Tibial artery (tissue), 4 donors: ENCODE results near the gene KRT28.

ENCODE experiments used
- DNase-seq, 2 donors: peaks; one replicate each; pipeline ENCODE4 v3.0.0-alpha.2; 2019
- H3K27ac ChIP-seq, 2 donors: fragments of 200-600 bp; sonication (generic) in 1 of 2; 1 replicate in 1 of 2; 2 replicates in 1 of 2; pipeline ENCODE4 v1.5.1; 2018 to 2019; ENCODE audit warnings: mild to moderate bottlenecking in 1 of 2
- H3K27me3 ChIP-seq, 2 donors: fragments of 200-600 bp; sonication (generic) in 1 of 2; one replicate each; pipeline versions ENCODE4 v1.5.1 to v1.6.0; 2016 to 2019
- H3K36me3 ChIP-seq, 3 donors: fragments of 200-600 bp; sonication (generic) in 2 of 3; one replicate each; pipeline ENCODE4 v1.5.1; 2016 to 2019; ENCODE audit warnings: mild to moderate bottlenecking in 2 of 3
- H3K4me1 ChIP-seq, 4 donors: fragments of 200-600 bp; sonication (generic) in 2 of 4; 1 replicate in 3 of 4; 2 replicates in 1 of 4; pipeline ENCODE4 v1.5.1; 2016 to 2019
- H3K4me3 ChIP-seq, 2 donors: fragments of 200-600 bp; sonication (generic) in 1 of 2; 1 replicate in 1 of 2; 2 replicates in 1 of 2; pipeline ENCODE4 v1.5.1; 2018 to 2019; ENCODE audit warnings: mild to moderate bottlenecking in 2 of 2
- H3K9me3 ChIP-seq, 3 donors: fragments of 200-600 bp; sonication (generic) in 1 of 3; one replicate each; pipeline ENCODE4 v1.5.1; 2016 to 2019
- CTCF ChIP-seq, 2 experiments: fragments of 200-600 bp in 1 of 2; fragments of 450-650 bp in 1 of 2; IDR thresholded peaks; one replicate each; pipeline ENCODE4 v1.5.1; 2017 to 2019; ENCODE audit warnings: antibody characterized with exemption in 2 of 2, mild to moderate bottlenecking in 1 of 2, moderate library complexity in 1 of 2
- intact Hi-C: fragments of 100-400 bp; cut with DNase I; formaldehyde crosslinking; loops from one replicate; pipeline ENCODE4 v1.15.0; 2023; ENCODE audit warnings: low total_unique reads

The KRT28 gene

GRCh38 chr17:40812639-40813038 is 12.9 kb upstream of the KRT28 start:
- Histone ChIP-seq H3K4me3 (no peak overlapping the region), H3K9me3 (no peaks in the 10 kb centered on the region), H3K27ac (no peak overlapping the region), H3K36me3 (peaks cover 0 to 11% (median 9%) of the 10 kb centered on the region in 3 donors), H3K27me3 (peaks cover 0 to 9% of the 10 kb centered on the region in 2 donors), H3K4me1 (peaks cover 0 to 7% (median 1%) of the 10 kb centered on the region in 4 donors)
- no peak for DNase-seq
- no peak for TF ChIP-seq CTCF (IDR thresholded peaks at IDR 0.05)
- intact Hi-C loops: no loop called here

- H3K27me3 ChIP-seq: peaks cover 0 to 21% of the 10 kb centered on the region in 2 donors
- intact Hi-C loops: no loop called here
Measured at GRCh38 chr17:40810494-40810893, 10.7 kb upstream of the KRT28 start.

GRCh38 chr17:40809721-40810421 is 10.1 kb upstream of the KRT28 start:
- no peak for DNase-seq
- no peak overlapping the region for H3K4me3 ChIP-seq
- intact Hi-C loops: loop anchor here (5.0 to 10.0 kb wide), 2 partner anchors 95 to 857 kb away; no protein-coding TSS in a partner anchor
- H3K27me3 ChIP-seq: peaks cover 0 to 25% of the 10 kb centered on the region in 2 donors
- H3K27ac ChIP-seq: no peak overlapping the region
- H3K36me3 ChIP-seq: no peaks in the 10 kb centered on the region
- H3K4me1 ChIP-seq: peaks cover 0 to 7% (median 0%) of the 10 kb centered on the region in 4 donors
- no peak for TF ChIP-seq CTCF (IDR thresholded peaks at IDR 0.05)
- H3K9me3 ChIP-seq: no peaks in the 10 kb centered on the region

More at GRCh38 chr17:40810494-40810893, 10.7 kb upstream of the KRT28 start:
- Histone ChIP-seq H3K4me1 (peaks cover 0 to 7% (median 0%) of the 10 kb centered on the region in 4 donors), H3K27ac (no peak overlapping the region), H3K9me3 (no peaks in the 10 kb centered on the region), H3K36me3 (no peaks in the 10 kb centered on the region), H3K4me3 (no peak overlapping the region)
- DNase-seq: no peak
- TF ChIP-seq CTCF (IDR thresholded peaks at IDR 0.05): no peak

GRCh38 chr17:40806131-40806530 is 6.4 kb upstream of the KRT28 start:
- H3K4me1 ChIP-seq: peaks cover 0 to 7% (median 0%) of the 10 kb centered on the region in 4 donors
- H3K27me3 ChIP-seq: peaks cover 0 to 24% of the 10 kb centered on the region in 2 donors
- intact Hi-C loops: loop anchor here (5.0 to 10.0 kb wide), 2 partner anchors 99 to 861 kb away; no protein-coding TSS in a partner anchor
- no peak for TF ChIP-seq CTCF (IDR thresholded peaks at IDR 0.05)
- H3K27ac ChIP-seq: no peak overlapping the region
- H3K9me3 ChIP-seq: no peaks in the 10 kb centered on the region
- no peak overlapping the region for H3K4me3 ChIP-seq
- no peaks in the 10 kb centered on the region for H3K36me3 ChIP-seq
- DNase-seq: no peak

- Histone ChIP-seq H3K36me3 (no peaks in the 10 kb centered on the region), H3K27me3 (peaks cover 0 to 41% of the 10 kb centered on the region in 2 donors), H3K4me3 (no peak overlapping the region), H3K27ac (no peak overlapping the region), H3K9me3 (no peaks in the 10 kb centered on the region), H3K4me1 (no peaks in the 10 kb centered on the region)
- intact Hi-C loops: loop anchor here (10.0 kb wide), 1 partner anchor 101 kb away; no protein-coding TSS in a partner anchor
- peak; percentile 76 to 80 for DNase-seq
- peak; percentile 74 to 77 for TF ChIP-seq CTCF (IDR thresholded peaks at IDR 0.05)
Measured at GRCh38 chr17:40803617-40804082, 3.9 kb upstream of the KRT28 start.
